ENCODE data around the gene WWP2. TPM values are rescaled to one million over a fixed set of nuclear protein-coding genes. Genes with fewer than 3 reads are reported as not detected.
"Not testable (repeated sequence)": the region's sequence is repeated elsewhere in the genome, so short reads cannot be mapped to it uniquely, and the experiment has no call there.

WWP2 gene
- polyA plus RNA-seq, 10 donors, result 12.5 to 17.3 (median 15.3) TPM

DNA sequence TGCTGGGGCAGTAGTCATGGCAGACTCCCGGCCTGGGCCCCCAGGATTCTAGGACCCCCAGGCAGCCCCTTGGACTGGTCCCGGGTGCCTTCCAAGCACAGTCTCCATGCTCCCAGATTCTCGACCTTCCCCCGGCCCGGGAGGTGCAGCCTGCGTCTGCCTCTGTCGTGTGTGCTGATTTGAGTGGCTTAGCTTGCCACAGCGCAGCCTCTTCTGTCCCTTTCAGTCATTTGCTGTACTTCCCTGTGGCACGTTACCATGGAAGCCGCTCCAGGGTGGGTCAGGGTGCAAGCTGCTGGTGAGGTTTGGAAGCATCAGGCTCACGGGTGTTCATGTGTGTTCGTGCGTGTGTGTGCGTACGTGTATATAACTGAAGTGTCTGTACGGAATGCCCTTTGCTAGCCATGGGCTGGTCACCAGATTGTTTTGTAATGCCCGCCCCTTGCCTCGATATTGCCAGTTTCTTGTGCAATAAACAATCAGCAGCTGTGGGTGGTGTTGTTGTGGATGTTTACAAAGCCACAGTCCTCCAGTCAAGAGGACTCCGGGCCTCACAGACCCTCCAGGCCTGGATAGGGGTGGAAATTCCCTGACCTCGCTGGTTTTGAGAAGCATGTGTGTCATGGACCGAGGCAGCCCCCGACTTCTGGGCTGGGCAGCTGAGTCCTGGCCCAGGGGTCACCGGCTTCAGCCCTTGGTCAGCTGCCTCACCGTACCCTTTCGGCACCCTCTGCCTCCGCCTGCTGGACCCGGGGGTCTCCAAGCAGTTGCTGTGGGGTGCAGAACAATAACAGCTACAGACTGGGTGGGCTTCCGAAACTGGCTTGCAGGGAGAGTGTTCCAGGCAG, 179.3 kb downstream of the WWP2 start:
- no peak for DNase-seq

DNA sequence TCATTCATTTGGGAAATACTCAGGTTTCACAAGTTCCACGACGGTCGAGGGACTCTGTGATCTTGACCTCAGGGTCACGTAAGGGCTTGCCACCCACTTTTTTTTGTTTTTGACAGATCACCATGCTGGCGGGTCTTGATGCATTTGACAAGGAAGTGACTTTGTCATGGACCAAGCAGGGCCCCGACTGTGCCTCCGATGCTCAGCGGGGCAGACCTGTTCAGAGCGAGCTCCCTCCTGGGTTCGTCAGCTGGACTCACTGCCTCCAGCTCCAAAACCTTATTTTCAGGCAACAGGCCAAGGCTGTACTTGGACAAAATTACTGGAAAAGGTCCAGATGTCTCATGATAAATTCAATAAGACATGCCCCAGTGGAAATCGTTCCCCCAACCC, 180.0 kb downstream of the WWP2 start:
- no peak for DNase-seq

DNA sequence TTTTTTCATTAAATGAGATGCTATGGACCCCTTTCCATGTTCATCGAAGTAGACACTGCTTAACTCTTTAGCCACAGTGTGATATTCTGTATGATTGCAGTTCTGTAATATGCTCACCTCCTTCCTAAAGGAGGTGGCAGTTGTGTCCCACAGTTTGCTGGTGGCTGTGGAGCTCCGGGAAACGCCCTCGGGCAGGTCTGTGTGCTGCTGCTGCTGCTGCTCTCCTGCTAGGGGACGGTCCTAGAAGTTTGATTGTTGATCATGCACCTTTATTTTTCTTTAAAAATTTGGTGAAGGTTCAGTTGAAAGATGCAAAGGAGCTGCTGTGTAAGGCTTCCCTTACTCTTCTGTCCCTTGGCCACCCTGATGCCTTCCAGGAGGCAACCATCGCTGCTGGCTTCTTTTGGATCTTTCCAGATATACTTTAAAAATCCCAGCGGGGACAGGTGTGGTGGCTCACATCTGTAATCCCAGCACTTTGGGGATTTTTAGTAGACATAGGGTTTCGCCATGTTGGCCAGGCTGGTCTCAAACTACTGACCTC, 180.6 kb downstream of the WWP2 start:
- no peak for DNase-seq

DNA sequence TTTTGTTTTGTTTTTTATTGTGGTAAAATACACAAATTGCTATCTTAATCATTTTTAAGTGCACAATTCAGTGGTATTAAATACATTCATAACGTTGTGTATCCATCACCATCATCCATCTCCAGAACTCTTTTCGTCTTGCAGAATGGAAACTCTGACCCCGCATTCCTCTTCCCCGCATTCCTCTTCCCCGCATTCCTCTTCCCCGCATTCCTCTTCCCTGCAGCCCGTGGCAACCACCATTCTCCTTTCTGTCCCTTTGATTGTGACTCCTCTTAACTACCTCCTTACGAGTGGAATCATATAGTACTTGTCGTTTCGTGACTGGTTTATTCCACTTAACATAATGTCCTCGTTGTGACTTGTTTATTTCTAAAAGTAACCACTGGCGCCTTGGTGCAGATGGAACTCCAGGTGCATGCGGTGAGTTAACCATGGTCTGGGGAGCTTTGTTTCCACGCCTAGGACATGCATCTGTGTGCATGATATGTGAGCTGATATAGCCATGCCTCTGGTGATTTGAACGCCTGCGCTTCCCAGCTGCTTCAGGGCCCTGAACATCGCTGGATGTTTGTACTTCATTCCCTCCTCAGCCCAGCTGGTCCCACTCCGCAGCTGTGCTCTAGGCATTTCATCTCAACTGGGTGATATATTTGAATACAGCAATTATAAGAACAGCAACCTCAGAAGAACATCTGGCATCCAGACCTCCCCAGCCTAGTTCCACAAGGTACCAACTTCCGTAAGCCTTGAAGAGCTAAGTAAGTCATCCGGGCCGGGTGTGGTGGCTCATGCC, 181.3 kb downstream of the WWP2 start:
- DNase-seq, result not testable (repeated sequence)

DNA sequence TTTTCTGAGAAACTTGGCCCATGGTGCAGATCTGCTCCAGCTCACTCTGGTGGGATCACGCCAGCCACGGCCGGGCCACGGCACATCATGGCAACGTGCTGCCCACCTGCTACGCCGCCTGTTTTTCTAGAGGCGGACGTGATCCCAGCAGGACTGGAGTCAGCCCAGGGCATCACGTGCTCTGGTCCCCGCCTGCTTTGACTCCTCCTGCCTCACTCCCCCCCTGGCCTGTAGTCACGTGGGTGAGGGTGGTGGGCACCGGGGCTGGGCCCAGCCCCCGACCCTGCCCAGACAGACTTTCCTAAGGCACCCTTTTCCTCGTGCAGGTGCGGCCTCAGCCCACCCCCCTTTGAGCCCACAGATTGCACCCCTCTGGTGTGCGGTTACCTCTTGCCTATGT, 188.3 kb downstream of the WWP2 start:
- not testable (repeated sequence) for DNase-seq

DNA sequence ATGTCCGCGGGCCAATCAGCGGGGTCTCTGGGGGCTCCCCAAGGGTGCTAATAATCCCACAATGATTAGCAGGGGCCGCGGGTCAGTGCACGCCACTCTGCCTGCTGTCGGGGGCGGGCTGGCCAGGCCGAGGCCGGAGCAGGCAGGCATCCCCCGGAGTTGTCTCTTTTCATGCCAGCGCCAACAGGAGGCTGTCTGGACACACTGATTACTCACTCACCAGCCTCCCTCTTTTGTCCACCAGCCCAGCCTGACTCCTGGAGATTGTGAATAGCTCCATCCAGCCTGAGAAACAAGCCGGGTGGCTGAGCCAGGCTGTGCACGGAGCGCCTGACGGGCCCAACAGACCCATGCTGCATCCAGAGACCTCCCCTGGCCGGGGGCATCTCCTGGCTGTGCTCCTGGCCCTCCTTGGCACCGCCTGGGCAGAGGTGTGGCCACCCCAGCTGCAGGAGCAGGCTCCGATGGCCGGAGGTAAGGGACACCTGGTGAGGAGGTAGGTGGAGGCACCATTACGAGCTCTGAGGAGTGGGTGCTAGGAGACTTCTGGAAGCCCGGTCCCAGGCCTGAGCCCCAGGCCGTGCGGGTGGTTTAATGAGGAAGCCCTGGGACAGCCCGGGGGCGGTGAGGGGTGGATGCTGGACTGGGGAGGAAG, 189.0 kb downstream of the WWP2 start, which contains the start of gene CLEC18A:
Gene CLEC18A (plus strand): TSS at position 318 of the 655 bp plus-strand sequence. CDS start 33 bp downstream, at position 351.
- DNase-seq, result not testable (repeated sequence)

DNA sequence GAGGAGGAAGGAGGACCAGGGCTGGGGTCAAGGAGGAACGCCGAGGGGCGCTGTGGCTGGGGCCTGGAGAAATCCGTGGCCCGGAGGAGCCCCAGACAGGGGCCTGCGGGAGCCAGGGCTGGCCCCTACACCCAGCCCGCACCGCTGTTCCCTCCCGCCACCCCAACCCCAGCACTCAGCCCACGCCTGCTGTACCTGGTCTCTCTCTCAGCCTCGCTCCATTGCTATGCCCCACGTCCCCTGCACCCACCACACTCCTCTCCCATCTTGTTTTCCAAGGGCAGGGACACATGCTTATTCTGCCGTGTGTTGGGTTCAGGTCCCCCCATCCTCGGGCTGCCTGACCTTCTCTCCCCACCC, 189.5 kb downstream of the WWP2 start:
- not testable (repeated sequence) for DNase-seq

DNA sequence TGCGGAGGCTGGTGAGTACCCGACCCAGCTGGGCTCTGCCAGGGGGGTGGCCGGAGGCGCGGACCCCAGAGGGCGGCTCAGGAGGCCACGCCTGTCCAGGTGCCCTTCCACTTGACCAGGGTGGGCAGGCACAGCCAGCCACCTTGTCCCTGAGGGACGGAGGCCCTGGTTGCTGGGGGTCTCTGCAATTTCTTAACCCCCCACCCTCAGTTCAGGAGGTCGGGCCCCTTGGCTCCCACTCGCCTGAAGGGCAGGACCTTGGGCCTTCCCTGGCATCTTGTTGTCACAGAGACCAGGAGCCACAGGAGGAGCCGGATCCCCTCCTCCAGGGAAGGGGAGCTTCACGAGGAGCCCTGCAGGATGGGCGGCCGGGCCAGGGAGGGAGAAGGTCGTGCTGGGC, 190.0 kb downstream of the WWP2 start:
- DNase-seq, result not testable (repeated sequence)

DNA sequence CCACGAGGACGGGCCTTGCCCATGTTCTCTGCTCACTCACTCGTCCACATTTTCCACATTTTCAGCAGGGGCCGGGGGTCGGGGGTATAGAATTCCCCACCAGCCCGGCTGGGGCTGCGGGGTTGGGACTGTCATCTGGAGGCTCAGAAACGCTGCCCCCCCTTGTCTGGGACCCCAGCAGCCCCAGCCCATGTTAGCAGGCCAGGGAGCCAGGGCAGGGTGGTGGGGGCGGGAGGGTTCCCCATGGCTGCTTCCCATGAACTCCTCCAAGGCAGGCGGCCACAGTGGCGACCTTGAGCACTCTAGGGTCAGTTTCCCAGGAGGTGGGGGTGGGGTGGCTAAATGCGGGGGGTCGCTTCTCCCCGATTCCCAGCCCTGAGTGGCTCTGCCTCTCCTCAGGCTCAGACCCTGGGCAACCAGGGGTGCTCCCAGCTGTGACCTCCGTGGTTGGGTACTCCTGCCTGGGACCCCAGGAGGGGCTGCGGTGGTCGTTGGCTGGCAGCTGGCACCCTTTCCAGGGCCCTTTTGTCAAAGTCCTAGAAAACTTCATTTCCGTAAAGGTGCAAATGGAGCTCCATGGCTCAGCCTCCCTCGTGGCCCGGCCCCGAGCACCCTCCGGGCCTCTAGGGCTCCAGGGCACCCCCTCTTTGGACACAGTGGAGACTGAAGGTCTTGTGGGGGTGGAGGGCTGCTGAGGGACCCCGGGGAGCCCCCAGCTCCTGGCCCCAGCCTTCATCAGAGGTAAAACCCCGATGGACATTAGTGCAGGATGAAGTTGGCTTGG, 190.6 kb downstream of the WWP2 start:
- DNase-seq, result not testable (repeated sequence)

DNA sequence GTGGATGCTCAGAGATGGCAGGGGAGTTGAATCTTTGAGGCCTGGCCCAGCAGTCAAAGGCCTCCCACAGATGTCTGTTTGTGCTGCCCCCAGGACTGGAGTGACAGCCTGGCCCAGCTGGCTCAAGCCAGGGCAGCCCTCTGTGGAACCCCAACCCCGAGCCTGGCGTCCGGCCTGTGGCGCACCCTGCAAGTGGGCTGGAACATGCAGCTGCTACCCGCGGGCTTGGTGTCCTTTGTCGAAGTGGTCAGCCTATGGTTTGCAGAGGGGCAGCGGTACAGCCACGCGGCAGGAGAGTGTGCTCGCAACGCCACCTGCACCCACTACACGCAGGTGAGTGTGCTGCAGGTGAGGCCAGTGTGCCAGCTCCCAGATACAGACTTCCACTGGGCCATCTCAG, 192.1 kb downstream of the WWP2 start:
- not testable (repeated sequence) for DNase-seq

DNA sequence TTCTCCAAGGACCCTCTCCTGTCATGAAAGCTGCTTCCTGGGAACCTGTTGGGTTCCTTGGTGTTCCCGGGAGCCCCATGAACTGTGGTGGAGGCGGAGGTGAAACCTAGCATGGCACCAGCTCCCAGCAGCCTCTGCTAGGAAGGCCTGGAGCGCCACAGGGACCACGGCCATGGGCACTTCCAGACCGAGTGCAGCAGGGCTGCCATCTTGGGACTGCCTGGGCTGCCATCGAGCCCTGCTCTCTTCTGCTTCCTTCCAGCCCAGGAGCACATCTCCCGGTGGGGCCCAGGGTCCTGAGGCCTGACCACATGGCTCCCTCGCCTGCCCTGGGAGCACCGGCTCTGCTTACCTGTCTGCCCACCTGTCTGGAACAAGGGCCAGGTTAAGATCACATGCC, 201.2 kb downstream of the WWP2 start:
- DNase-seq, result not testable (repeated sequence)

DNA sequence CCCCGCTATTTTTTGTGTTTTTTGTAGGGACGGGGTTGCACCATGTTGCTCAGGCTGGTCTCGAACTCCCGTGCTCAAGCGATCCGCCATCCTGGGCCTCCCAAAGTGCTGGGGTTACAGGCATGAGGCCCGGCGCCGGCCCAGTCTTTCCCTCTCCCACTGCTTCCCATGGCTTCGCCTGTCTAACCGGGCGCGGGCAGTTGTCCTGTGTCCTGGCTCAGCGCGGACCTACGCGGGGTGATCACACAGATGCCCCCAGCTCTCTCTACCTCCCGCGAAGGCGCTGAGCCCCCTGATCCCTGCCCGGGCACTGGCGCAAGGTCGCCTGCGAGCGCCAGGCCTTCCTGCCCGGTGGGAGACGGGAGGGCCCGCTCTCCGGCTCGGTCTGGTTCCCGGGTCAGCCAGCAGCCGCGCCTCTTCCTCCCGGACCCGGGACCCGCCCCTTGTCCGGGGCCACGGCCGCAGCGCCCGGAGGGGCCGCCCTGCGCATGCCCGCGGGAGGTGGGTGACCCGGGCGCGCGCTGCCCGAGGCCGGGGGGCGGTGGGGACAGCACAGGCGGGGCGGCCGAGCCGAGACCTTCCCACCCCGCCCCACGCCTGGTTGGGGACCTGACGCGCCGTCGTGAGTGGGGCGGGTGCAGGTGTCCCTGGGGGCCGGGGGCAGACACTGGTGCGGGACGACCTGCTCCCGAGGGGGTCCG, 203.0 kb downstream of the WWP2 start:
- peak in 2 of 3 donors; percentile 20 to 64 for DNase-seq

DNA sequence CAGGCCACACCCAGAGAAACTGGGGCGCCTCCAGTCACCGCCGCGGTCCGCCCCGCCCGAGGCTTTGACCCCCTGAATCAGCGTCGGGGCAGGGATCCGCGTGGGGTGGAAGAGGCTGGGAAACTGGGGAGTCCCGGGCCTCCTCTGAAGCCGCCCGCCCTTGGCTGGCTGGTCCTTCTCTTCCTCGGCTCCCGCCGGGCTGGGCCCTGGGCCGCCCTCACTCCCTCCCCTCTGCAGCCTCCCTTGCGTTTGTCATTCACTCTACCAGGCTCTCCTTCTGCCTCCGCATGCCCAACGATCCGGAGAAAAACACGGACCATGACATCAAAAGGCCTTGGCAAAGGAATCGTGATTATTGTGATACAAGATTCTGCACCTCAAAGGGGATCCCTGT, 203.5 kb downstream of the WWP2 start:
- not testable (repeated sequence) for DNase-seq

DNA sequence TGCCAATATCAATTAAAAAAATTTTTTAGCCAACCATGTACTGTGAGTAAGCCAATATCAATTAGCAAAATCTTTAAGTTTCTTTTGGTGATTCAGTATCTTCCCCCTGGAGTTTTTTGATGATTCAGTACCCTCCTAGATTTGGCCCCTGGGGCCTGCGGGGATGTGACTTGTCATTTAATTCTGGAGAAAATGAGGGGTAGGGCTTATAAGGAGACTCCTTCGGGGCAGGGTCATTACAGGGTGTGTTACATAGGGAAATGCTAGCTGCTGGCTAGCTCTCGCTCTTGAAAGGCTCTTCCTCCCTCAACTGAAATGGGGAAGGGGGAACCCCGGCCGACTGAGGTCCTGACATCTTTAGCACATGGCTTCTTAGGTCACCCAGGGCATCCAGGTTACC, 205.6 kb downstream of the WWP2 start:
- not testable (repeated sequence) for DNase-seq

DNA sequence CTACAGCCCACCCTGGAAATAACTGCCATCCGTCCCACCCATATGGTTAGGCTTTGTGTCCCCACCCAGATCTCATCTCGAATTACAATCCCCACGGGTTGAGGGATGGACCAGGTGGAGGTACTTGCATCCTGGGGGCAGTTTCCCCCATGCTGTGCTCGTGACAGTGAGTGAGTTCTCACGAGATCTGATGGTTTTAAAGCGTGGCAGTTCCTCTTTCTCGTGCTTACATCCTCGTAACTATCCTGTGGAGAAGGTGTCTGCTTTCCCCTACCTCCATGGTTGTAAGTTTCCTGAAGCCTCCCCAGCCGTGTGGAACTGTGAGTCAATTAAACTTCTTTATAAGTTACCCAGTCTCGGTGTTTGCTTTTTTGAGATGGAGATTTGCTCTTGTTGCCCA, 206.0 kb downstream of the WWP2 start:
- DNase-seq, result not testable (repeated sequence)

DNA sequence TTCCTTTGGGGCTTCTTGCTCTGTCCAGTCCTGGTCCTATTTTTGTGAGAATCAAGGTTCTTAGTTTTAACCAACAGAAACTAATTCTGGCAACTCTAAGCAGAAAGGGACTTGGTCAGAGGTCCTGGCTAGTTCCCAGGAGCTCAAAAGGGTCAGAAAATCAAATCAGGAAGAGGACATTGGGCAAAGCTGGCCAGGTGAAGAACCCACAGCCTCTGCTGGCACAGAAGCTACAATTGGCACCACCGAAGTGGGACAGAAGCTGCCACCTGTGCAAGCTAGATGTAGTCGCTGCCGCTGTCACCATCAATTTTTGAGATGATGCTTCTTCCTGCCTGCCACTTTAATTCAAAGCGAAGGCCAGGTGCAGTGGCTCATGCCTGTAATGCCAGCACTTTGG, 207.5 kb downstream of the WWP2 start:
- not testable (repeated sequence) for DNase-seq

DNA sequence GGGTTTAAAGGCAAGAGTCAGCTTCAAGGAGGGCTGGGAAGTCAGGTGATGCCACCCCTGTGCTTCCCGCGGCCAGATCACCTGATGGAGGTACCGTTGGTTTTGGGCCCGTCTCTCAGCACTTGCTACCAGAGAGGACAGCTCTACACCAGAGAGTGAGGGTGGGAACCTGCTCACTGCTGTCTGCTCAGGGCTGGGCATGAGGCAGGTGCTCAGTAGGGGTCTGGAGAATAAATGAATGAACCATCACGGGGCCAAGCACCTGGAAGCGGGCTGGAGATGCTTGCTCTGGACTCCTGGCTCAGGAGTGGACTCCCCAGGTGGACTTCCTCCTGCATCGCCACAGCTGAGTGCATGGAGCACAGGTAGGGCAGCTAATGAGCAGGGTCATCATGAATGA, 210.0 kb downstream of the WWP2 start:
- DNase-seq, result not testable (repeated sequence)

DNA sequence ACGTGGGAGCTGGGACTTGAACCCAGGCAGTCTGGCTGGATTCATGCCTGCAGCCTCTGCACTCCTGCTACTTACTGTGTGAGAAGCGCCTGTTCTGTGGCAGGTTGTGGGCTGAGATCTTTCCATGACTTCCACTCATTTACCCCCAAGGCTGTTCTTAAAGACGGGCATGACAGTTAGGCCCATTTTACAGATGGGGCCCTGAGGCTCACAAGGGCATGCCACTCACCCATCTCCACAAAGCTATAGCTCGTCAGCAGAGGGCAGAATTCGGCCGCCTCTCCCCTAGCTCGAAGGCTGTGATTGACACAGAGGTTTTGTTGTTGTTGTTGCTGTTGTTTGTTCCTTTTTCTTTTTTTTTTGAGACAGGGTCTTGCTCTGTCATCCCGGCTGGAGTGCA, 210.8 kb downstream of the WWP2 start:
- DNase-seq, result not testable (repeated sequence)

DNA sequence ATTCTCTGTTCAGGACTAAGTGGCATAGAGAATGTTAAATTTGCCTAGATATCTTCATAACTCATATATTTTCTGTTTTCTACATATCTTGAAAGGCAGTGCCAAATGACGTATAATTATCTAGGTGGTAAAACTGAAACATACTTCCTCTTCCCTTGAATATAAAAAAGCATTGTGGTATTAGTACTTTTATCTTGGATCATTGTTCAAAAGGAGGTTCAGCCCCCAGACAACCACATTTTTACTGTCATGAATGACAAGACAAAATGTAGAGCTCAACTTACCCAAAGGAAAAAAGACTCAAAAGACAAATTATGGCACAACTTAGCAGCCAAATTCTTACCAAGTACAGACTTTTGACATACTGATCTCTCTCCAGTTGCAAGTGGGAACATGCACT, 223.1 kb downstream of the WWP2 start:
- DNase-seq, result not testable (repeated sequence)
